IMR-90 (cell line): ENCODE data around the gene NTM. TPM values are rescaled to one million over a fixed set of nuclear protein-coding genes. Genes with fewer than 3 reads are reported as not detected.

Experiments used
- ATAC-seq: fragments of 200-7000 bp; cut with Tn5 transposase; 2 replicates; pipeline ENCODE4 v1.9.1; 2020; ENCODE audit warnings: low read depth, mild to moderate bottlenecking, moderate library complexity
- BruUV-seq: library from RNA; stranded (reverse); fragments of 400-500 nt; replicated peaks from 2 replicates; lab custom pipeline; 2021; lab: Mats Ljungman, UMichigan
- CTCF ChIA-PET: fragments of 300-600 bp; formaldehyde crosslinking; extraction: SDS; loops from one replicate; lab custom pipeline; 2021; ENCODE audit warnings: antibody characterized with exemption; lab: Yijun Ruan, JAX
- POLR2A ChIA-PET: fragments of 300-600 bp; sonication (Branson Sonifier 250); formaldehyde crosslinking; loops from one replicate; lab custom pipeline; 2022; ENCODE audit warnings: antibody characterized with exemption; ENCODE audit not compliant: unreplicated experiment; lab: Charles Lee
- DNase-seq: peaks from one replicate; pipeline ENCODE4 v3.0.0; 2013
- H2AFZ ChIP-seq: replicated peaks from 2 replicates; pipeline ENCODE3; 2013; ENCODE audit warnings: low read length, mild to moderate bottlenecking; ENCODE audit not compliant: poor library complexity
- H2AK5ac ChIP-seq: 2 replicates; pipeline ENCODE4 v1.6.1; 2013; ENCODE audit warnings: low read depth, low read length, inconsistent platforms
- H2AK9ac ChIP-seq: replicated peaks from 2 replicates; pipeline ENCODE3; 2013; ENCODE audit warnings: mild to moderate bottlenecking, low read depth, low read length, moderate library complexity; ENCODE audit not compliant: poor library complexity
- H2BK120ac ChIP-seq: 2 replicates; pipeline ENCODE4 v1.6.1; 2013; ENCODE audit warnings: low read depth, low read length, inconsistent platforms
- H2BK15ac ChIP-seq: 3 replicates; pipeline ENCODE4 v1.6.1; 2013; ENCODE audit warnings: low read depth, low read length, inconsistent platforms
- H2BK20ac ChIP-seq: 2 replicates; pipeline ENCODE4 v1.6.1; 2013; ENCODE audit warnings: low read depth, mild to moderate bottlenecking, inconsistent platforms, low read length, moderate library complexity
- H2BK5ac ChIP-seq: 2 replicates; pipeline ENCODE4 v1.6.1; 2013; ENCODE audit warnings: mild to moderate bottlenecking, low read depth, low read length, inconsistent platforms; ENCODE audit not compliant: poor library complexity, severe bottlenecking
- H3K14ac ChIP-seq: replicated peaks from 2 replicates; pipeline ENCODE4 v1.6.1; 2013; ENCODE audit warnings: low read depth, low read length, inconsistent platforms
- H3K18ac ChIP-seq: 2 replicates; pipeline ENCODE4 v1.6.1; 2013; ENCODE audit warnings: low read depth, low read length, control low read depth
- H3K23ac ChIP-seq: 2 replicates; pipeline ENCODE4 v1.6.1; 2013; ENCODE audit warnings: low read depth, low read length, inconsistent platforms
- H3K27ac ChIP-seq: 2 replicates; pipeline ENCODE4 v1.5.1; 2013; ENCODE audit warnings: mild to moderate bottlenecking, control low read depth, low read length; ENCODE audit not compliant: insufficient read depth
- H3K27me3 ChIP-seq: 2 replicates; pipeline ENCODE4 v1.6.1; 2013; ENCODE audit warnings: low read length; ENCODE audit not compliant: control insufficient read depth, insufficient read depth
- H3K36me3 ChIP-seq: 2 replicates; pipeline ENCODE4 v1.6.1; 2013; ENCODE audit warnings: low read length, mixed read lengths; ENCODE audit not compliant: control insufficient read depth, insufficient read depth
- H3K4ac ChIP-seq: 2 replicates; pipeline ENCODE4 v1.6.1; 2013; ENCODE audit warnings: low read depth, low read length, inconsistent platforms
- H3K4me1 ChIP-seq: 2 replicates; pipeline ENCODE4 v1.6.1; 2013; ENCODE audit warnings: low read length, mixed read lengths; ENCODE audit not compliant: control insufficient read depth, insufficient read depth
- H3K4me2 ChIP-seq: 2 replicates; pipeline ENCODE4 v1.6.1; 2013; ENCODE audit warnings: low read depth, mild to moderate bottlenecking, control low read depth, low read length, moderate library complexity
- H3K4me3 ChIP-seq: 2 replicates; pipeline ENCODE4 v1.5.1; 2013; ENCODE audit warnings: low read depth, mild to moderate bottlenecking, control low read depth, low read length, moderate library complexity; ENCODE audit not compliant: insufficient read depth
- H3K56ac ChIP-seq: 2 replicates; pipeline ENCODE4 v1.6.1; 2013; ENCODE audit warnings: low read length, inconsistent platforms; ENCODE audit not compliant: insufficient read depth; ENCODE audit errors: extremely low read depth
- H3K79me1 ChIP-seq, 2 experiments: 2 replicates each; pipeline ENCODE4 v1.6.1; 2013; ENCODE audit warnings: low read length in 2 of 2, inconsistent platforms in 1 of 2, low read depth in 1 of 2
- H3K9ac ChIP-seq: 2 replicates; pipeline ENCODE4 v1.6.1; 2013; ENCODE audit warnings: low read depth, low read length, control low read depth
- H3K9me1 ChIP-seq: 2 replicates; pipeline ENCODE4 v1.6.1; 2013; ENCODE audit warnings: low read length, inconsistent platforms; ENCODE audit not compliant: insufficient read depth
- H3K9me3 ChIP-seq: 2 replicates; pipeline ENCODE4 v1.6.1; 2013; ENCODE audit warnings: low read length; ENCODE audit not compliant: control insufficient read depth, insufficient read depth
- H4K20me1 ChIP-seq: 2 replicates; pipeline ENCODE4 v1.6.1; 2013; ENCODE audit warnings: low read length, inconsistent platforms; ENCODE audit not compliant: insufficient read depth
- H4K5ac ChIP-seq: 2 replicates; pipeline ENCODE4 v1.6.1; 2013; ENCODE audit warnings: mild to moderate bottlenecking, low read depth, low read length, control low read depth
- H4K8ac ChIP-seq, 2 experiments: 2 replicates each; pipeline ENCODE4 v1.6.1; 2013; ENCODE audit warnings: low read depth in 2 of 2, low read length in 2 of 2, control low read depth in 1 of 2, inconsistent platforms in 1 of 2
- H4K91ac ChIP-seq: 2 replicates; pipeline ENCODE4 v1.6.1; 2013; ENCODE audit warnings: low read depth, low read length, inconsistent platforms; ENCODE audit not compliant: insufficient read depth
- NFE2L2 ChIP-seq: fragments of 150-350 bp; IDR thresholded peaks from 2 replicates; pipeline ENCODE4 v1.6.1; 2016; ENCODE audit warnings: low read depth, mild to moderate bottlenecking, low read length
- POLR2A ChIP-seq: IDR thresholded peaks from 2 replicates; pipeline ENCODE4 v1.6.1; 2012; ENCODE audit warnings: mild to moderate bottlenecking, low read depth, low read length
- WGBS, 2 experiments: methylation state at CpG; one replicate each; pipeline versions ENCODE4 v1.1.5 to v1.1.7; 2013; ENCODE audit warnings: missing lambda C conversion rate in 2 of 2; ENCODE audit not compliant: insufficient read length in 1 of 2; ENCODE audit errors: extremely low coverage in 2 of 2; 5-methylcytosine and 5-hydroxymethylcytosine counted together
- dilution Hi-C: fragments of 300-500 bp; cut with HindIII; formaldehyde crosslinking; loops from one replicate; pipeline ENCODE4 v1.14.3; 2018; ENCODE audit warnings: low sequenced_read_pairs; ENCODE audit not compliant: unreplicated experiment
- in situ Hi-C: fragments of 300-500 bp; cut with MboI; formaldehyde crosslinking; loops from 3 replicates; pipeline ENCODE4 v1.14.3; 2019; ENCODE audit warnings: low sequenced_read_pairs, inconsistent platforms, mixed read lengths
- intact Hi-C: fragments of 100-400 bp; cut with micrococcal nuclease; formaldehyde crosslinking; loops from 2 replicates; pipeline ENCODE4 v1.10.0; 2022
- polyA plus RNA-seq, 3 experiments: library from polyadenylated mRNA; depleted of rRNA; stranded (reverse); fragments of >200 nt; gene quantifications; 2 replicates each; pipeline ENCODE4 v1.2.3, GENCODE V29; 2012; ENCODE audit warnings: low replicate concordance in 1 of 3
- total RNA-seq: library from RNA; depleted of rRNA; stranded (reverse); fragments of >200 nt; gene quantifications from 2 replicates; pipeline ENCODE4 v1.2.3, GENCODE V29; 2012

The NTM gene
- total and polyA plus RNA-seq, 2 of the 4 experiments (the other 2 are of a cell fraction) = 19.5 to 25.5 TPM

DNA sequence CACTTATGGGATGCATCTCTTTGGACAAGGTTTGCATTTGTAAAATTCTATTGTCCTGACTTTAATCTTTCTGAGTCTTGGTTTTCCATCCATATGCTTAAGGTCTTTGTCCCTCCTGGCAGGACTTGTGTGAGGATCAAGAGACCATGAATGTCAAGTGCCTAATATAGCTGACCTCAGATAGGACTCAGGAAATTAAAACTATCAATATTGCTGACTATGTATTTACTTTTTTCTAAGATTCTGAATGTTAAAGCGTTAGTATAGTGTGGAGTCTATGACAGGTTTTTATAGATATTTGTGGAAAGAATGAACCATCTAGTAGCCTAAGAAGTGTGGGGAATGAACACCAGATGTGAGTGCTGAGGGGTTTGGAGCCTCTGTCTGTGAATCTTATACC, 637.8 kb downstream of the NTM start:
- no peak for TF ChIP-seq NFE2L2
- no peak for TF ChIP-seq POLR2A
- Histone ChIP-seq H2AK5ac (no peak overlapping the region), H4K5ac (no peak overlapping the region), H3K27ac (no peak overlapping the region), H3K36me3 (no peaks in the 10 kb centered on the region), H3K56ac (no peak overlapping the region), H3K4me2 (no peak overlapping the region), H4K20me1 (no peaks in the 10 kb centered on the region), H3K79me1 (peaks cover 0 to 3% of the 10 kb centered on the region in 2 experiments; a peak in 1 of 4 replicates), H3K4me1 (no peaks in the 10 kb centered on the region), H3K9me1 (no peaks in the 10 kb centered on the region), H2AFZ (no peak overlapping the region), H3K4ac (no peak overlapping the region), H3K9ac (no peak overlapping the region), H2BK15ac (no peak overlapping the region), H2BK120ac (no peak overlapping the region), H3K14ac (no peak overlapping the region), H4K91ac (no peak overlapping the region), H2BK20ac (no peak overlapping the region), H3K27me3 (no peaks in the 10 kb centered on the region), H4K8ac (no peak overlapping the region), H3K23ac (no peak overlapping the region), H2BK5ac (no peak overlapping the region), H3K4me3 (no peak overlapping the region), H2AK9ac (no peak overlapping the region), H3K9me3 (no peaks in the 10 kb centered on the region), H3K18ac (no peak overlapping the region)
- ChIA-PET CTCF (no interaction called here), POLR2A (no interaction called here)
- ATAC-seq (no peak), DNase-seq (no peak)
- no TSS peak for BruUV-seq
- dilution Hi-C loops (no loop called here), in situ Hi-C loops (no loop called here), intact Hi-C loops (no loop called here)
- no CpG with 5 or more reads among the region's 1 CpG for WGBS, 2 experiments
